CD4-positive, alpha-beta memory T cell (primary cell): Measurements from ENCODE around the gene ADAMTS3. TPM values are rescaled to one million over a fixed set of nuclear protein-coding genes. Genes with fewer than 3 reads are reported as not detected.
A peak's percentile ranks its signal among the peaks of the same experiment; 100 is the strongest.

Experiments used
- CTCF ChIA-PET: fragments of 350-600 bp; sonication (Branson Sonifier 250); formaldehyde crosslinking; loops from one replicate; lab custom pipeline; 2021; ENCODE audit warnings: inconsistent platforms; ENCODE audit not compliant: partially characterized antibody; lab: Charles Lee
- POLR2A ChIA-PET: fragments of 350-600 bp; sonication (Branson Sonifier 250); formaldehyde crosslinking; loops from one replicate; lab custom pipeline; 2021; ENCODE audit not compliant: partially characterized antibody; lab: Charles Lee
- DNase-seq, 5 donors: peaks; one replicate each; pipeline versions ENCODE4 v3.0.0 to v3.0.0-alpha.2; 2020 to 2022; ENCODE audit warnings: mixed read lengths in 1 of 5
- H3K27ac ChIP-seq: one replicate; pipeline ENCODE4 v1.7.0; 2013; ENCODE audit warnings: low read depth, low read length
- H3K27me3 ChIP-seq: 2 replicates; pipeline ENCODE4 v1.7.0; 2013; ENCODE audit warnings: mild to moderate bottlenecking, low read length, moderate library complexity; ENCODE audit not compliant: insufficient read depth
- H3K36me3 ChIP-seq: 2 replicates; pipeline ENCODE4 v1.7.0; 2013; ENCODE audit warnings: mild to moderate bottlenecking, low read length, moderate library complexity; ENCODE audit not compliant: insufficient read depth
- H3K4me1 ChIP-seq: 2 replicates; pipeline ENCODE4 v1.7.0; 2013; ENCODE audit warnings: mild to moderate bottlenecking, low read length, moderate library complexity; ENCODE audit not compliant: insufficient read depth
- H3K4me3 ChIP-seq, 2 donors: one replicate each; pipeline ENCODE4 v1.7.0; 2013; ENCODE audit warnings: low read length in 2 of 2, mild to moderate bottlenecking in 1 of 2
- H3K9me3 ChIP-seq, 2 donors: one replicate each; pipeline ENCODE4 v1.7.0; 2013; ENCODE audit warnings: low read length in 2 of 2, control low read depth in 1 of 2; ENCODE audit not compliant: control insufficient read depth in 1 of 2
- H3K27ac Mint-ChIP-seq, 7 donors: one replicate each; pipeline ENCODE4 v1.8.0; 2020 to 2021; ENCODE audit warnings: mixed read lengths in 7 of 7, mild to moderate bottlenecking in 6 of 7, inconsistent platforms in 3 of 7, moderate library complexity in 3 of 7
- H3K27me3 Mint-ChIP-seq, 2 donors: one replicate each; pipeline ENCODE4 v1.8.0; 2020 to 2021; ENCODE audit warnings: mixed read lengths in 2 of 2
- H3K36me3 Mint-ChIP-seq, 2 donors: one replicate each; pipeline ENCODE4 v1.8.0; 2020 to 2021; ENCODE audit warnings: mixed read lengths in 2 of 2, inconsistent platforms in 1 of 2, mild to moderate bottlenecking in 1 of 2
- H3K4me1 Mint-ChIP-seq, 4 donors: one replicate each; pipeline ENCODE4 v1.8.0; 2020 to 2021; ENCODE audit warnings: mixed read lengths in 4 of 4, mild to moderate bottlenecking in 1 of 4
- H3K4me3 Mint-ChIP-seq, 8 donors: one replicate each; pipeline ENCODE4 v1.8.0; 2020 to 2021; ENCODE audit warnings: mixed read lengths in 8 of 8, mild to moderate bottlenecking in 7 of 8, moderate library complexity in 6 of 8, inconsistent platforms in 3 of 8
- H3K9me3 Mint-ChIP-seq, 8 donors: one replicate each; pipeline ENCODE4 v1.8.0; 2020 to 2021; ENCODE audit warnings: mixed read lengths in 8 of 8, mild to moderate bottlenecking in 5 of 8, inconsistent platforms in 3 of 8, moderate library complexity in 1 of 8
- intact Hi-C: fragments of 100-400 bp; cut with micrococcal nuclease; formaldehyde crosslinking; loops from one replicate; pipeline ENCODE4 v1.15.1; 2023
- polyA plus RNA-seq, 2 donors: library from polyadenylated mRNA; unstranded; fragments of 300-500 nt; fragmentation: Illumina TruSeq; gene quantifications; one replicate each; pipeline ENCODE4 v1.2.3, GENCODE V29; 2021
- total RNA-seq, 2 experiments: library from RNA; stranded (reverse); gene quantifications; one replicate each; pipeline ENCODE4 v1.2.3, GENCODE V29; 2021

Gene ADAMTS3
- total and polyA plus RNA-seq, 4 experiments from 2014 or later, result not detected

DNA sequence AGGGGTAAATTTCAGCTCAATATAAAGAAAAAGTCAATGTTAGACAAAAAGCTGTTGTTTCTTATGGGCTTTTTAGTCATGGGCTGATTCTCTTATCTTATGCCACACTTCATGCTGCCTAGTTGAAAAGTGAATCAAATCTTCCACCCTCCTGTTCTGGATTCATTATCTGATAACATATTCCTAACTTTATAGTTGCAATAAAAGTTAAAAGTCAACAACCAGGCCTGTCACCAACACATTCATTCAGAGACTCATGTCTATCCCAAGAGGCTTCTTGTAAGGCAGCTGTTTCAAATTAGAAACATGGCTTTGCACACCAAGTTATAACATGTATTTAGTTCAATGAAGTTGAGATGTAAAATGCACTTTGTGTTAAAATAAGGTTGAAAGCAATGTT, 243.8 kb downstream of the ADAMTS3 start:
- DNase-seq, result no peak
- H3K9me3 Mint-ChIP-seq, result no peaks in the 10 kb centered on the region
- Histone ChIP-seq H3K9me3 (no peaks in the 10 kb centered on the region), H3K27ac (no peak overlapping the region), H3K4me1 (no peaks in the 10 kb centered on the region), H3K36me3 (no peaks in the 10 kb centered on the region), H3K27me3 (peaks cover 6% of the 10 kb centered on the region), H3K4me3 (no peak overlapping the region)
- CTCF ChIA-PET, result interaction anchor here (3.3 kb wide), 1 partner anchor 23 kb away, joined by 8 read pairs; no protein-coding TSS in a partner anchor
- no peaks in the 10 kb centered on the region for H3K36me3 Mint-ChIP-seq
- no peaks in the 10 kb centered on the region for H3K4me1 Mint-ChIP-seq
- intact Hi-C loops, result loop anchor here (5.0 kb wide), 1 partner anchor 1327 kb away; no protein-coding TSS in a partner anchor
- POLR2A ChIA-PET, result no interaction called here
- H3K27ac Mint-ChIP-seq, result no peak overlapping the region
- H3K27me3 Mint-ChIP-seq, result peaks cover 3 to 10% of the 10 kb centered on the region in 2 donors
- H3K4me3 Mint-ChIP-seq, result no peak overlapping the region

DNA sequence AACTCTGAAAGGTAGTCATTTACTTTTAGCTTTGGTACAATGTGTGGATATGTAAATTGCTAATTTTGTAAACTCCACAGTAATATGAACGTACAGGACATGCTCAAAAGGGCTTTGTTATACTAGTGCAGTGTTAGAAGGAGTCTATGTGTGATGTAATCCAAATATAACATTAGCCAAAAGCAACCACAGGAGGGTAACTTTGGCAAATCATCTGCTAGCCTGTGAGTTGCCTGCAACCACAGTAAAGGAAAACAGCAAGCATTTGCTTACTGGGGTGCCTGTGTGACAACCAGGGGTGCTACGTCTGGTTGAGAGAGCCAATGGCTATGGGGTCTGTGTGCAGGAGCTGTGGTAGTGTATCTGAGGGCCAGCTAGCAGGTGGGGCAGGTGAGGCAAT, 245.8 kb downstream of the ADAMTS3 start:
- Histone ChIP-seq H3K27ac (no peak overlapping the region), H3K4me3 (no peak overlapping the region), H3K4me1 (no peaks in the 10 kb centered on the region), H3K9me3 (no peaks in the 10 kb centered on the region), H3K36me3 (no peaks in the 10 kb centered on the region), H3K27me3 (peaks cover 6% of the 10 kb centered on the region)
- Mint-ChIP-seq H3K9me3 (no peaks in the 10 kb centered on the region), H3K27ac (no peak overlapping the region), H3K4me3 (no peak overlapping the region), H3K36me3 (no peaks in the 10 kb centered on the region), H3K27me3 (peaks cover 6 to 12% of the 10 kb centered on the region in 2 donors), H3K4me1 (peaks cover 0 to 6% (median 5%) of the 10 kb centered on the region in 4 donors)
- no peak for DNase-seq
- intact Hi-C loops, result no loop called here
- POLR2A ChIA-PET, result no interaction called here
- CTCF ChIA-PET, result interaction anchor here (0.6 to 1.5 kb wide), 2 partner anchors 11 to 20 kb away, joined by 3 read pairs; no protein-coding TSS in a partner anchor

- no peaks in the 10 kb centered on the region for H3K36me3 ChIP-seq
- Mint-ChIP-seq H3K27me3 (peaks cover 6 to 12% of the 10 kb centered on the region in 2 donors), H3K36me3 (no peaks in the 10 kb centered on the region), H3K9me3 (no peaks in the 10 kb centered on the region), H3K4me1 (peaks cover 0 to 6% (median 5%) of the 10 kb centered on the region in 4 donors), H3K4me3 (no peak overlapping the region), H3K27ac (no peak overlapping the region)
- DNase-seq, result no peak
- POLR2A ChIA-PET, result no interaction called here
- no peak overlapping the region for H3K4me3 ChIP-seq
- intact Hi-C loops, result no loop called here
- CTCF ChIA-PET, result interaction anchor here (1.1 kb wide), 1 partner anchor 11 kb away, joined by 3 read pairs; no protein-coding TSS in a partner anchor
- H3K9me3 ChIP-seq, result no peaks in the 10 kb centered on the region
- peaks cover 6% of the 10 kb centered on the region for H3K27me3 ChIP-seq
- H3K27ac ChIP-seq, result no peak overlapping the region
- no peaks in the 10 kb centered on the region for H3K4me1 ChIP-seq
Measured at GRCh38 chr4:72320223-72320948, 248.6 kb downstream of the ADAMTS3 start.

GRCh38 chr4:72319601-72320021, 249.4 kb downstream of the ADAMTS3 start:
- H3K4me3 Mint-ChIP-seq, result no peak overlapping the region
- no peak overlapping the region for H3K27ac Mint-ChIP-seq
- H3K9me3 Mint-ChIP-seq, result no peaks in the 10 kb centered on the region
- Histone ChIP-seq H3K9me3 (no peaks in the 10 kb centered on the region), H3K4me1 (no peaks in the 10 kb centered on the region), H3K4me3 (no peak overlapping the region), H3K27ac (no peak overlapping the region), H3K27me3 (peaks cover 6% of the 10 kb centered on the region), H3K36me3 (no peaks in the 10 kb centered on the region)
- intact Hi-C loops, result no loop called here
- no peaks in the 10 kb centered on the region for H3K36me3 Mint-ChIP-seq
- peaks cover 0 to 6% (median 5%) of the 10 kb centered on the region in 4 donors for H3K4me1 Mint-ChIP-seq
- ChIA-PET POLR2A (no interaction called here), CTCF (no interaction called here)
- peaks cover 6 to 12% of the 10 kb centered on the region in 2 donors for H3K27me3 Mint-ChIP-seq
- no peak for DNase-seq

- Histone ChIP-seq H3K27ac (no peak overlapping the region), H3K27me3 (peaks cover 6% of the 10 kb centered on the region), H3K4me1 (no peaks in the 10 kb centered on the region), H3K9me3 (no peaks in the 10 kb centered on the region), H3K4me3 (no peak overlapping the region), H3K36me3 (no peaks in the 10 kb centered on the region)
- no peak for DNase-seq
- CTCF ChIA-PET, result interaction anchor here (1.1 to 2.2 kb wide), 2 partner anchors 8 to 12 kb away, joined by 3 to 10 read pairs; no protein-coding TSS in a partner anchor
- H3K9me3 Mint-ChIP-seq, result no peaks in the 10 kb centered on the region
- H3K4me3 Mint-ChIP-seq, result no peak overlapping the region
- POLR2A ChIA-PET, result no interaction called here
- H3K27ac Mint-ChIP-seq, result no peak overlapping the region
- H3K27me3 Mint-ChIP-seq, result peaks cover 6 to 12% of the 10 kb centered on the region in 2 donors
- no peaks in the 10 kb centered on the region for H3K36me3 Mint-ChIP-seq
- peaks cover 0 to 6% (median 5%) of the 10 kb centered on the region in 4 donors for H3K4me1 Mint-ChIP-seq
- intact Hi-C loops, result no loop called here
Measured at GRCh38 chr4:72318421-72319170, 250.4 kb downstream of the ADAMTS3 start.

- no peaks in the 10 kb centered on the region for H3K4me1 ChIP-seq
- Mint-ChIP-seq H3K27me3 (peaks cover 2 to 4% of the 10 kb centered on the region in 2 donors), H3K9me3 (no peaks in the 10 kb centered on the region), H3K4me3 (no peak overlapping the region), H3K27ac (no peak overlapping the region), H3K36me3 (no peaks in the 10 kb centered on the region), H3K4me1 (peaks cover 0 to 6% (median 5%) of the 10 kb centered on the region in 4 donors)
- no peak overlapping the region for H3K4me3 ChIP-seq
- DNase-seq, result peak in 1 of 5 donors; percentile 1
- H3K27me3 ChIP-seq, result no peaks in the 10 kb centered on the region
- H3K36me3 ChIP-seq, result no peaks in the 10 kb centered on the region
- POLR2A ChIA-PET, result no interaction called here
- no peak overlapping the region for H3K27ac ChIP-seq
- CTCF ChIA-PET, result interaction anchor here (1.0 kb wide), 1 partner anchor 12 kb away, joined by 4 read pairs; no protein-coding TSS in a partner anchor
- intact Hi-C loops, result no loop called here
- H3K9me3 ChIP-seq, result no peaks in the 10 kb centered on the region
Measured at GRCh38 chr4:72314869-72315268, 254.2 kb downstream of the ADAMTS3 start.

DNA sequence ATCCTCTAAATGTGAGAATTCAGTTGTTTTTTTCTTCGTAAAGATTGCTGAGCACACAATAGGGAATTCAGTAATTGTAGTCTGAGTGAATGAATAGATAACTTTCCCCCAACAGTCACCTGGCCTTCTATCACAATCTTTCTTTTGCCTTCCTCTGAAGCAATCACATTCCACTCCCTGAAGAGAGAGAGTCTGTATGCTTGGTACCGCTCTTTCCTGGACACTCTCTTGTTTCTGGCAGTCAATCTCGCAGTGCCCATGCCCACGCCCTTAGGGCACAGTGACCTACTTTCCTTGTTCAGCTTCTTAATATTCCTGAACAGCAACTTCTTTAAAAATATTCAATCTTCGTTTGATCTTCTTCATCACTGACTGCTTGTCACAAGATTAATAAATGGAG, 255.9 kb downstream of the ADAMTS3 start:
- no peaks in the 10 kb centered on the region for H3K4me1 ChIP-seq
- H3K4me3 ChIP-seq, result no peak overlapping the region
- no peak overlapping the region for H3K27ac ChIP-seq
- no peaks in the 10 kb centered on the region for H3K36me3 ChIP-seq
- Mint-ChIP-seq H3K4me3 (no peak overlapping the region), H3K27ac (no peak overlapping the region), H3K36me3 (no peaks in the 10 kb centered on the region), H3K27me3 (no peaks in the 10 kb centered on the region), H3K4me1 (no peaks in the 10 kb centered on the region), H3K9me3 (no peaks in the 10 kb centered on the region)
- POLR2A ChIA-PET, result no interaction called here
- no peaks in the 10 kb centered on the region for H3K27me3 ChIP-seq
- DNase-seq, result no peak
- CTCF ChIA-PET, result interaction anchor here (1.5 kb wide), 1 partner anchor 10 kb away, joined by 21 read pairs; no protein-coding TSS in a partner anchor
- intact Hi-C loops, result no loop called here
- H3K9me3 ChIP-seq, result no peaks in the 10 kb centered on the region
